LNCAP (cell line): ENCODE results near the gene PDE11A.

Source experiments
- CTCF ChIP-seq: fragments of 450-650 bp; IDR thresholded peaks from 2 replicates; pipeline ENCODE4 v1.5.1; 2017; ENCODE audit warnings: mild to moderate bottlenecking

PDE11A gene

GRCh38 chr2:178056345-178056744 lies 16.2 kb downstream of the PDE11A start:
- TF ChIP-seq CTCF: no peak

- no peak for TF ChIP-seq CTCF
These were observed 25.2 kb downstream of the PDE11A start for GRCh38 chr2:178047391-178047790.

- no peak for TF ChIP-seq CTCF
These were observed 27.7 kb downstream of the PDE11A start for GRCh38 chr2:178044836-178045235.

GRCh38 chr2:178043266-178043665 lies 29.3 kb downstream of the PDE11A start:
- no peak for TF ChIP-seq CTCF

GRCh38 chr2:178029342-178029741 lies 43.2 kb downstream of the PDE11A start:
- no peak for TF ChIP-seq CTCF

GRCh38 chr2:178025551-178026185 lies 46.9 kb downstream of the PDE11A start:
- TF ChIP-seq CTCF: no peak

- TF ChIP-seq CTCF: no peak
These were observed 54.4 kb downstream of the PDE11A start for GRCh38 chr2:178018141-178018540.

- no peak for TF ChIP-seq CTCF
These were observed 56.0 kb downstream of the PDE11A start for GRCh38 chr2:178016612-178017011.
